Stimulated activated CD8-positive, alpha-beta memory T cell treated with anti-CD3 and anti-CD28 coated beads, Interleukin-7, amount 100 ng/mL, for 24 hours (primary cell): ENCODE data around the gene PLCB3.

Experiments
- DNase-seq: peaks from one replicate; pipeline ENCODE4 v3.0.0-alpha.2; 2020; ENCODE audit warnings: low read depth

PLCB3 gene

DNA sequence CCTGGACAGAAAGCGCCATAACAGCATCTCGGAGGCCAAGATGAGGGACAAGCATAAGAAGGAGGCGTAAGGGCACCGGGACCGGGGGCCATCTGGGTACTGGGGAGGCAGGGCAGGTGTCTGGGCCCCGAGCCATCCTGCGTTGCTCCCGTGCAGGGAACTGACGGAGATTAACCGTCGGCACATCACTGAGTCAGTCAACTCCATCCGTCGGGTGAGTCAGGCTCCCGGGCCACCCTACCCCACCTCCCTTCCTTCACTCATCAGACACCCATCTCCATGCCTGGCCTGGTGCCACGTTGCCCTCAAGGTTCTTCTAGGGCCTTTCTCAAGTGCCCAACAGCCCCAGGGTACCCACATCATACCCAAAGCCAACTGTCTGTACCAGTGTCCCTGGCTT is 15.0 kb downstream of the PLCB3 start:
- DNase-seq: no peak

DNA sequence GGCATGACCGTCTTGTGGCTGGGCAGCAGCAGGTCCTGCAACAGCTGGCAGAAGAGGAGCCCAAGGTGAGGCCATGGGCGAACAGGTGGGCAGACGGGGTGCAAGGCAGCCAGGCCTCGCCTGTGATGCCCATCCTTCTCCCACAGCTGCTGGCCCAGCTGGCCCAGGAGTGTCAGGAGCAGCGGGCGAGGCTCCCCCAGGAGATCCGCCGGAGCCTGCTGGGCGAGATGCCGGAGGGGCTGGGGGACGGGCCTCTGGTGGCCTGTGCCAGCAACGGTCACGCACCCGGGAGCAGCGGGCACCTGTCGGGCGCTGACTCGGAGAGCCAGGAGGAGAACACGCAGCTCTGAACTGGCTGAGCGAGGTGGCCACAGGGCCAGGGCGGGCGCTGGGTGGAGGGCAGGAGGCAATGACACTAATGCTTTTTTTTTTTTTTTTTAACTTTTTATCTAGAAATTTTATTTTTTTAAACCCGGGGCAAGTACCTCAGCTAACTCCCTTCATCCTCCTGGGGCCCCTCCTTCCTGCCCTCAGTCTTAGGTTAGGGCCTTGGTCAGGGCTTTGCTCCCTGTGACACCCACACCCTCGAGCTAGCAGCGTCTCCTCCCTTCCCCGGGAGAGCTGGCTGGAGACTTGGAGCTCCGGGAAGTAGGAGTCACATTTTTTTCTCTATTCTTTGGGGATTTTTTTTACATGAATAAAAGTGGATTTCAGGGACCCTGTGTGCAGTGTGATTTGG is 16.0 kb downstream of the PLCB3 start:
- DNase-seq: no peak

GRCh38 chr11:64268025-64268892 is 16.9 kb downstream of the PLCB3 start:
- DNase-seq: no peak

DNA sequence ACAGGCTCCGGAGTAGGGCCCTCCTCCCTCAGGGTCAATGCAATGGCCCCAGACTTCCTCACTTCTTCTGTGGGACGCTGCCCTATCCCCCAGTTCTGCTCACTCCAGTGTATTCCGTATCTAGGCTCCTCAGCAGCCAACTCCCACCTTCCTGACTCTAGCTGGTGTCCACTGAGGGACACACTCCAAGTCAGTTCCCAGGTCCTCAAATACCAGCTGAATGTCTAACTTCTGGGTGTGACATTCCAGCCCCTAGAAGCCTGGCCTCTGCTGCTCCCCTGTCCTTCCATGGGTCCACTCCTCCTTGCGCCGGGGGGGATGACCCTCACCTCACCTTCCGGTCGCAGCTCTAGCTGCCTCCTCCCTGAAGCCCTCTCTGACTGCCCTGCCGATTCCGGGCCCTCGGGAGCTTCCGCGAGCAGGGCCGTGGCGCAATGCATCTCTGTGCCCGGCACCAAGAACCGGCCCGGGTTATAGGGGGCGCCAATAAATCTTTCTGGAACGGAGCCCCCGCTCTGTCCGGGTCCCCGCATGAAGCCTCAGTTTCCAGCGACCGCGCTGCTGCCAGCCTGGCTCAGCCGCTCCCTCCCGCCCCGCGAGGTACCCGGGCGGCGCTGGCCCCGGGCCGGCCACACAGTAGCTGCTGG is 17.7 kb downstream of the PLCB3 start:
- DNase-seq: peak; percentile 26

DNA sequence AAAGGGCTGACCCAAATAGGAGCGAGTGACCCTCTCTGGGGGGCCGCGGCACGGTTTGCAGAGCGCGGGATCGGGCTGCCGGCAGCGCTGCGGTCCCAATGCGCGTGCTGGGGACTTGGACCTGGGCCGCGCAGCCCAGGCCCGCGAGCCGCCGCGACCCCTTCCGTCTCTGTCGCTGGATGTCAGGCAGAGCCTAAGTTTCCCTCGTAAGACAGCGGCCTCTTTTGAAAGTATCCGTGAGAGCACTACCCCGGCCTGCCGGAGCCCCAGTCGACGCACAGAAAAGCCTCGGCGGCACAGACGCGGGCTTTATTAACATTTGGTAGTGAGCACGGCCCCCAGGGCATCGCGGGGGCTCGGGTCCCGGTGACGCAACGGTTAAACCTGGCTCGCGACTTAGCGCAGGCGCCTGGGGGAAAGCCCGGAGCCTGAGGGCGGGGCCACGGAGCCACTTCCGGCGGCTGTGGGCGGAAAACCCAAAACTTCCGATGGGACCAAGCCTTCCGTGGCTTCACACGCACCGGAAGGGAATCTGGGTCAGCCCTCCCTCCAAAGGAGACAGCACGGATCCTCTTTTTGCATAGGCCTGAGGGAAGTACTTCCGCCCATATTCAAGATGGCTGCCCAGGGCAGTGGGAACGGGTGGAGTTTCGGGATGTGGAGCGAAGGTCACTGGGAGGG is 18.4 kb downstream of the PLCB3 start:
- peak; percentile 97 for DNase-seq

DNA sequence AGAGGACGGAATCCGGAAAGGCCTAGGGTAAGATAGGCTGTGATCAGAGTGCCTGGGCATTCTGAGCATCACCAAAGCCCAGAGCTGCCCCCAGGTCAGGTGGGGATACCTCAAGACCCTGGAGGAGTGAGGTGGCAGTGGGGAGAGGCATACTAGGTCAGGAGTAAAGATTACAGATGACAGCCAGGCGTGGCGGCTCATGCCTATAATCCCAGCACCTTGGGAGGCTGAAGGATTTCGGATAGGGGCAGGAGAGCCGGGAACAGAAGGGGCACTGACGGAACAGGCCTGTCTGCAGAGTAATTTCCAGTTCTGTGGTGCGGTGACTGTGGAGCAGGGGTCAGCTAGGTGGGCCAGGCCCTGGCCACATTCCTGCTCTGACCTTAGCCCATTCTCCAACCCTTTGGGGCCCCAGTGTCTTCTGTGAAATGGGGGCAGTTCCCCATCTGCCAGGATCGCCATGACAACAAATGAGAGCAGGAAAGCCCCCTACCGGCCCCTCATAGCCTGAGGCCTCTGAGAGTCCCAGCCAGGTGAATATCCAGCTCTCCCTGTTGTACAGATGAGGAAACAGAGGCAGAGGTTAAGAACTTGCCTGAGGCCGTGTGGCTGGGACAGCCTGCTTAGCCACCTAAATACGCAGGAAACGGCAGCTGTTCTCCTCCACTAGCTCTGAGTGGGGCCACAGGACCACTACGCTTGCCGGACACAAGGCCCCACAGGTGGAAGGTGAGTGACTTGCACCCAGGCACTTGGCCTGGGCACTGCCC is 23.9 kb downstream of the PLCB3 start:
- no peak for DNase-seq

GRCh38 chr11:64275841-64276240 is 24.5 kb downstream of the PLCB3 start:
- DNase-seq: no peak

GRCh38 chr11:64276653-64277431 is 25.5 kb downstream of the PLCB3 start:
- no peak for DNase-seq

DNA sequence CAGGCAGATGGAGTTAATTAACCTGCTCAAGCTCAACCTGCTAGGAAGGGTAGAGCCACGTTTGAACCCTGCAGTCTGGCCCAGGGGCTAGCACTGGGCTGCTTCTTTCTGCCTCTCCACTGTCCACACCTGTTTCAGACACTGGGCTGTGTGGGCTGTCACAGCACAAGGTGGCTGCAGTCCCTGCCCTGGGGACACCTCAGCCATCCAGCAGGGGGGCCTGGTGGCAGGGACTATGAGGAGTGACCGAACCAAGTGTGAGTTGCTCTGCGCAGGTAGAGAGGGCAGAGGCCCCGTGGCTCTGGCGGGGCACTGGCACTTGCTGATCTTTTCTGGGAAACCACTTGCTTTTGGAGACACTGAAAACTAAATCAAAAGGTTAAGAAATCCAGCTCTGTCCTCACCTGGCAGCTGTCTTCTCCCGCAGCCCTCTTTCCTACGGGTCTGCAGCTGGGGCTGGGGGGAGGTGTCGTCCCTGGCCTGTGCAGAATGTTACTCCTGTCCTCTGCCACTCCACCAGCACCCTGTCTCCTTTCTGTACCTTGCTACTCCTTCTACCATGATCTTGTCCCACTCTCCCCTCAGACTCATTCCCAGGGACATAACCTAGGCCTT is 27.4 kb downstream of the PLCB3 start:
- DNase-seq: no peak

GRCh38 chr11:64281957-64282770 is 30.8 kb downstream of the PLCB3 start:
- DNase-seq: no peak

GRCh38 chr11:64283092-64283491 is 31.8 kb downstream of the PLCB3 start:
- no peak for DNase-seq

DNA sequence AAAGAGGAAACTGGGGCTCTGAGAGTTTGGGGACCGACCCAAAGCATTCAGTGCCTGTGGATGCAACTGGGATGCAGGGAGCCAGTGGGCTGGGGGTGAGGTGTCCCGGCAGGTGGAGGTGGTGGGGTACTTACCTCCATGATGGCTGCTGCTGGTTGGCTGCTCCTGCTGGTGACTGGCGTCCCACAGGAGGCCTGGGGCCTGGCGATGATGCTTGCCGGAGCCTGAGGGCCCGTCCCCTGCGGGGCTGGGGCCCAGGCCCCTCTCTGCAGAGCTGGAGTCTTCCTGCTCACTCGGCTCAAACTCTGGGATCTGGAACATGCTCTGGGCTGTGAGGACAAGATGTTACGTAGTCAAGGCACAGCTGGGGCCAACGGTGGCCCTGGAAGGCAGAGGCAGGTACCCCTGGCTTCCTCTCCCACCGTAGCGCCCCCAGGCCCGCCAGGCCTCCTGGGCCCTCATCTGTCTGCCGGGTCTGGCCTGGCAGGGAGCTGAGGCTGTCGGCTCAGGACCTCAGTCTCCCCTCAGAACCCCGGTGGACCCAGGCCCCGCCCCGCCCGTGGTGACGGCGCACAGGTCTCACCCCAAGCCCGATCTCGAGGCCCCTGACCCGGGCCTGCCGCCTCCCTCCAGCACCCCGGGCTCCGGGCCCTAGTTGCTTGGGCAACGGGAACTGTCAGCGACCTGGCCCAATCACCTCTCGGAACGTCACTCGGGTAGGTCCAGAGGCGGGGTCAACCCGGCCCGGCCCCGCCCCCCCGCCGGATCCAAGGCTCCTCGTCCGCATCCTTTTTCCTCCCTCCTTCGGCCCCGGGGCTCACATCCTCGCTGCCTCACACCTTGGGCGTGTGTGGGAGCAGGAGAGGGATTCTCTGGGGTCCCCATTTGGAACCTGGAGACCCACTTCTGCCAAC is 33.0 kb downstream of the PLCB3 start, which contains the start of gene BAD:
BAD (minus strand) TSS at position 618 of the 914 bp plus-strand sequence; CDS start at position 321, 297 bp downstream.
- peak; percentile 88 for DNase-seq

DNA sequence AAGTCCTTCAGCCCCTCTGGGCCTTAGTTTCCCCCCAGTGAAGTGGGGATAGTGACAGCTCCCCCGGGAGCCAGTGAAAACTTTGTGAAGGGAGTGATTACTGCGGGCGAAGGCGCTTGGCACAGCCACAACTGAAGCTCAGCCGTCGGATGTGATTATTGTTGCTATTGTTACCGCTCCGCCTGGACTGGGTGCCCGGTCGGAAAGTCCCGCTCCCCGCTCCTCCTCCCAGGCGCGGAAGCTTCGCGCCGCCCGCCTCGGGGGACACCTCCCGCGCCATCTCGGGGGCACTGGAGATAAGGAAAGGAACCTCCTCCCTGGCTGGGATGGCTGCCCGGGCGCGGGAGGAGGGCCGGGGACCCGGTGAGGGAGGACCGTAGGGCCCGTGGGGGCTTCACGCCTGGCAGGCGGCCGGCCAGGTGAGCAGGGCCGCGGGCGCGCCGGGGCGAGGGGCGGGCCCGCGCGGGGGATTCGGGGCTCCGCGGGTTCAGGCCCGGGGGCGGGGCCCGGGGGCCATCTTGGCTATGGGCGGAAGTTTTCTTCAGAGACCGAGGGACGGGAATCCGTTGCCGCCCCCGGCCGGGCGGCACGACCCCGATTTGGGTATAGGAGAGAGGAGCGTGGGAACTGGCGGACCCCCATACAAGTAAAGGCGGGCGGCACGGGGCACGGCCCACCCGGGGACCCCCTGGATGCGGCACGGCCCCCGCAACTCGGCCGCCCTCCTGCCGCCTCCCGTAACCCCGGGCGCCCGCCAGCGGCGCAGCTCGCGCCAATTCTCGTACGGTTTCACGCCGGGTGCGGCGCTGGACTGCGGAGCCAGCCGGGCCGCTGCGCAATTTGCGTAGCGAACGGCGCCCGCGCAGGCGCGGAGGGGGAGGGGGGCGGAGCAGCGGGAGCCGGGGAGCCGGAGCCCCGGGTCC is 33.9 kb downstream of the PLCB3 start, which contains the start of gene GPR137:
GPR137 (plus strand) TSS at position 887 of the 923 bp plus-strand sequence. CDS start 677 bp downstream, outside the sequence.
- DNase-seq: peak; percentile 87

DNA sequence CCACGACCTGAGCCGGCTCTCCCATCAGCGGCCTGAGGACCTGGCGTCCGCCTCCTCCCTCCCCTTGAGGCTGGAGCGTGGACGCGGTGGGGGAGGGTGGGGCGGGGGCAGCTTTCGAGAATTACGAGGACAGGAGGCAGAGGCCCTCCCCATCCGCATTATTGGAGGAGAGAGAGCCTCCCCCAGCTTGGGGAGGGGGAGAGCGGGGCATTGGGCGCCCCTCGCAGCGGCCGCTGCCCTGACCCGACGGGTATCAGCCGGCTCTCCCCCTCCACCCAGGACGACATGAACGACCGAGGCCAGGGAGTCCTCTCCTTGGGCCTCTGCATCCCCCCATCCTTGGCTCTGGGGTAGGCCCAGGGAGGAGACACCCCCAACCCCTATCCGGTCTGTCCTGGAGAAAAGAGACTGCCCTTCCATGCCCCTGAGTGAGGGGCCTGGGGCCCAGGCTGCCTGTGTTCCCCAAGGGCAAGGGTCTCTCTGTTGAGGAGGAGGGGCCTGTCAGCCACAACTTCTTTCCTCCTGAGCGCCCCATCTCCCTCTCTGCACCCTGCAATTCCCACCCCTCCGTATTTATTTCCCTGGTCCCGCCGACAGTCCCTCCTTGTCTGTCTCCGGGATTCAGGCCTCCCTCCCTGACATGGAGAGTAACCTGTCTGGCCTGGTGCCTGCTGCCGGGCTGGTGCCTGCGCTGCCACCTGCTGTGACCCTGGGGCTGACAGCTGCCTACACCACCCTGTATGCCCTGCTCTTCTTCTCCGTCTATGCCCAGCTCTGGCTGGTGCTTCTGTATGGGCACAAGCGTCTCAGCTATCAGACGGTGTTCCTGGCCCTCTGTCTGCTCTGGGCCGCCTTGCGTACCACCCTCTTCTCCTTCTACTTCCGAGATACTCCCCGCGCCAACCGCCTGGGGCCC is 34.8 kb downstream of the PLCB3 start:
- DNase-seq: no peak

GRCh38 chr11:64286801-64287159 is 35.5 kb downstream of the PLCB3 start:
- no peak for DNase-seq
